Adrenal gland (tissue), 12 donors: Measurements from ENCODE around the gene SETBP1. TPM values are rescaled to one million over a fixed set of nuclear protein-coding genes. Genes with fewer than 3 reads are reported as not detected.

Source experiments
- DNase-seq, 7 donors: peaks; one replicate each; pipeline ENCODE4 v3.0.0-alpha.2; 2019 to 2020
- H3K27ac ChIP-seq, 5 donors: fragments of 200-600 bp; sonication (generic) in 4 of 5; 1 replicate in 3 of 5; 2 replicates in 2 of 5; pipeline versions ENCODE4 v1.5.1 to v1.8.0; 2016 to 2020; ENCODE audit warnings: mild to moderate bottlenecking in 1 of 5
- H3K27me3 ChIP-seq: fragments of 200-600 bp; 2 replicates; pipeline ENCODE4 v1.8.0; 2021
- H3K36me3 ChIP-seq, 2 donors: fragments of 200-600 bp; replicated peaks in 1 of 2; 1 replicate in 1 of 2; 2 replicates in 1 of 2; pipeline versions ENCODE4 v1.5.1 to v1.8.0; 2018 to 2022
- H3K4me1 ChIP-seq, 2 donors: fragments of 200-600 bp; replicated peaks in 1 of 2; 1 replicate in 1 of 2; 2 replicates in 1 of 2; pipeline versions ENCODE4 v1.5.1 to v1.8.0; 2018 to 2021
- H3K4me3 ChIP-seq, 4 donors: fragments of 200-600 bp; sonication (generic) in 3 of 4; one replicate each; pipeline ENCODE4 v1.5.1; 2016 to 2018
- H3K9me3 ChIP-seq, 3 donors: fragments of 200-600 bp; sonication (generic) in 1 of 3; replicated peaks in 1 of 3; 1 replicate in 2 of 3; 2 replicates in 1 of 3; pipeline versions ENCODE4 v1.5.1 to v1.8.0; 2016 to 2021
- CTCF ChIP-seq, 6 experiments: fragments of 450-650 bp in 4 of 6; fragments of 200-600 bp in 2 of 6; sonication (generic) in 1 of 6; IDR thresholded peaks; 1 replicate in 5 of 6; 2 replicates in 1 of 6; pipeline versions ENCODE4 v1.5.1 to v1.8.0; 2016 to 2021; ENCODE audit warnings: antibody characterized with exemption in 6 of 6, mild to moderate bottlenecking in 2 of 6, moderate library complexity in 1 of 6
- POLR2A ChIP-seq, 2 donors: fragments of 450-650 bp; IDR thresholded peaks; one replicate each; pipeline ENCODE4 v1.6.1; 2017; ENCODE audit warnings: antibody characterized with exemption in 2 of 2, mild to moderate bottlenecking in 2 of 2, moderate library complexity in 1 of 2
- WGBS, 4 donors: extraction: QIAGEN DNeasy Blood & Tissue Kit in 2 of 4; methylation state at CpG; one replicate each; pipeline versions ENCODE4 v1.1.5 to v1.1.7; 2013 to 2017; 5-methylcytosine and 5-hydroxymethylcytosine counted together
- intact Hi-C, 2 donors: fragments of 100-400 bp; cut with DNase I; formaldehyde crosslinking; loops; one replicate each; pipeline versions ENCODE4 v1.14.1 to v1.15.0; 2022 to 2023
- polyA plus RNA-seq, 3 donors: library from polyadenylated mRNA; stranded (reverse); fragments of 200-250 nt in 2 of 3; fragments of 350-450 nt in 1 of 3; fragmentation: Illumina TruSeq in 1 of 3; extraction: RNeasy Lipid Tissue Mini Kit (QIAGEN cat#74804) in 1 of 3; gene quantifications; one replicate each; pipeline ENCODE4 v1.2.3, GENCODE V29; 2013 to 2014
- total RNA-seq, 9 donors: library from RNA; depleted of rRNA in 4 of 9; stranded (reverse); fragments of >200 nt in 4 of 9; fragments of 120-200 nt in 1 of 9; fragmentation: NEBNext Ultra II Directional in 1 of 9; extraction: Animal tissue kit (Norgen Biotek cat#: 25700) in 1 of 9; gene quantifications; one replicate each; pipeline versions ENCODE4 v1.1.0 to v1.2.4, GENCODE V29; 2013 to 2023
- donor health status: healthy with polysubstance abuse.
- donor health status: Bipolar disorder and iron deficiency.
- donor health status: DM: yes; HTN: yes; CAD: no.
- donor health status: DM: no; HTN: no; CAD: no.
- donor health status: DM: no; HTN: no; CAD: no.
- donor health status: DM: yes; HTN: yes; CAD: no.

Gene SETBP1
- total and polyA plus RNA-seq, 12 donors = 1.2 to 18.0 (median 9.4) TPM

DNA sequence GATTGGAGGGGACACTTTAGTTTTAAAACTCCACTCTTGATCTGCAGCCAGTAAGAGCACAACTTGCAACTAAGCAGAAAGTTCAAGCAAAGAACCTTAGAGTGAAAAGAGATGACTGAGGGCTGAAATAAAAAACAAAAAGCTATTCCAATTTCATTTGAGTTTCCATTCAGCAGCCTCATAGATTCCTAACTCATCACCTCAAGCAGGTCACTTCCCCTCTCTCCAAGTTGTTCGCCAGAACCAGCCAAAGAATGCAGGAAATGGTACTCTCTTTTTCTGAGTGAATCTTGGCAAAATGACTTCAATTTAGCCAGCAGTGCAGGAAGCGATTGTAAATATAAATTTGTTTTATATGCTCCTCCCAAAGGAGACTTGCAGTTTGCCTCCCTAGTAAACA, 213.3 kb downstream of the SETBP1 start:
- TF ChIP-seq POLR2A (IDR thresholded peaks at IDR 0.05) (no peak), CTCF (IDR thresholded peaks at IDR 0.05) (no peak)
- 53 to 63% (median 59%) methylated on average over 2 of the region's 2 CpGs for WGBS, 4 donors
- H3K27ac ChIP-seq = no peak overlapping the region
- intact Hi-C loops = no loop called here
- H3K4me3 ChIP-seq = no peak overlapping the region
- no peaks in the 10 kb centered on the region for H3K9me3 ChIP-seq
- no peaks in the 10 kb centered on the region for H3K27me3 ChIP-seq
- H3K4me1 ChIP-seq = no peaks in the 10 kb centered on the region
- no peak for DNase-seq
- H3K36me3 ChIP-seq = no peaks in the 10 kb centered on the region

GRCh38 chr18:44895176-44895798, 214.6 kb downstream of the SETBP1 start:
- WGBS, 4 donors = 27 to 56% (median 31%) methylated on average over 1 of the region's 1 CpG
- DNase-seq = peak in 3 of 7 donors; percentile 17 to 19 (median 18)
- no peaks in the 10 kb centered on the region for H3K27me3 ChIP-seq
- intact Hi-C loops = no loop called here
- no peak overlapping the region for H3K27ac ChIP-seq
- no peaks in the 10 kb centered on the region for H3K4me1 ChIP-seq
- H3K9me3 ChIP-seq = no peaks in the 10 kb centered on the region
- H3K4me3 ChIP-seq = no peak overlapping the region
- no peaks in the 10 kb centered on the region for H3K36me3 ChIP-seq
- TF ChIP-seq POLR2A (IDR thresholded peaks at IDR 0.05) = no peak
- TF ChIP-seq CTCF (IDR thresholded peaks at IDR 0.05) = peak in 5 of 6 experiments; percentile 5 to 33 (median 31)

DNA sequence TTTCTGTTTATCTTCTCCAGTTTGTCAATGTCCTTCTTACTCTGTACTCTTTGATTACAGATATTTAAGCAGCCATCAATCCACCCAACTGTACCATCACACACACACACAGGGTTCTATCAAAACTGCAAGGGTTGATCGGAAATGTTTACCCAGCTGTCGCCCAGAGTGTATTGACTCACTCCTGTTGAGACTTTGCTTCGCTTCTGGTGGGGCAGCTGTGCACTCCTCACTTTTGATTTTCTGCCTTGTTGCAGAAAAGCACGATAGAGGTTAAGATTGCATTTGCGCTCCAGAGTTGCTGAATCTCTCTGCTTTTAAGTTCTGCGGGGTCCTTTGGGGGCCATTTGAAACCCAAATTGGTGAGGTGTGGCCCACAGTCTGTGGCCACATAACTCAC, 216.2 kb downstream of the SETBP1 start:
- Histone ChIP-seq H3K9me3 (no peaks in the 10 kb centered on the region), H3K4me1 (no peaks in the 10 kb centered on the region), H3K4me3 (no peak overlapping the region), H3K27me3 (no peaks in the 10 kb centered on the region), H3K36me3 (no peaks in the 10 kb centered on the region), H3K27ac (no peak overlapping the region)
- WGBS, 4 donors = 81 to 90% (median 85%) methylated on average over 6 of the region's 6 CpGs
- intact Hi-C loops = no loop called here
- no peak for DNase-seq
- TF ChIP-seq CTCF (IDR thresholded peaks at IDR 0.05) (no peak), POLR2A (IDR thresholded peaks at IDR 0.05) (no peak)

GRCh38 chr18:44897411-44897810, 216.7 kb downstream of the SETBP1 start:
- intact Hi-C loops = no loop called here
- Histone ChIP-seq H3K27me3 (no peaks in the 10 kb centered on the region), H3K36me3 (no peaks in the 10 kb centered on the region), H3K27ac (no peak overlapping the region), H3K4me3 (no peak overlapping the region), H3K9me3 (no peaks in the 10 kb centered on the region), H3K4me1 (no peaks in the 10 kb centered on the region)
- 71 to 80% (median 76%) methylated on average over 8 of the region's 8 CpGs for WGBS, 4 donors
- TF ChIP-seq POLR2A (IDR thresholded peaks at IDR 0.05) = no peak
- TF ChIP-seq CTCF (IDR thresholded peaks at IDR 0.05) = no peak
- no peak for DNase-seq
